ENCODE results near the gene JMY. TPM values are rescaled to one million over a fixed set of nuclear protein-coding genes. Genes with fewer than 3 reads are reported as not detected.

JMY gene
- polyA plus RNA-seq, 12 donors = 6.6 to 16.5 (median 12.5) TPM; not detected in 1

- DNase-seq = no peak
These were observed 52.0 kb downstream of the JMY start for GRCh38 chr5:79287907-79288306.

GRCh38 chr5:79295029-79295428 is 59.1 kb downstream of the JMY start:
- no peak for DNase-seq

- DNase-seq = no peak
These were observed 61.7 kb downstream of the JMY start for GRCh38 chr5:79297661-79298060.

DNA sequence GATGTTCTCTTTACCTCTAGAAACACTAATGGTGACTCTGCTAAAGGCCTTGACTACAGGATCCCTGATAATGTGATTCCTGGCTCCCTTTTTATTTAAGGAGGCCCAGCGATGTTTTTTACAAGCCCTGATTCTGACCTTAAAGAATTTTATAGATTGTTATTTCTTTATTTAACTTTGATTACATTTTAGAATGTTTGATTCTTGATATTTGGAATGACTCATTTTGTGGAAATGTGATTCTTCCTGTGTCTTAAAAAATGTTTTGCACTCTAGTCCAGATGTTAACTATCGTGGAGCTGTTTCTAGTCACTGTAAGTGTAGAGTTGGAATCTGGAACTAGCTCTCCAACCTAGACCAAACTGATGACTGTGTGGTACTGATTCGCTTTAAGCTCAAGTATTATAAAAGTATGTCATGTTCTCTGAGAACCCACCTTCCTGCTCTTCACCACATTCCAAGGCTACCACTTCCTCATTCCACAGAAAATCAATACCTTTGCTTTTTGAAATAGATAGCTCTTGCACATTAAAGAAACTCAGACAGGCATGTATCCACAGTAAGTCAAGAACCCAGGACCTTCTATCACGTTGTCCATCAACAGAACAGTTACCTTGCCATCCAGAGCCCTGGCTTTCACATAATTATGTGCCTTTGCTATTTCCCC is 65.2 kb downstream of the JMY start:
- DNase-seq = no peak

DNA sequence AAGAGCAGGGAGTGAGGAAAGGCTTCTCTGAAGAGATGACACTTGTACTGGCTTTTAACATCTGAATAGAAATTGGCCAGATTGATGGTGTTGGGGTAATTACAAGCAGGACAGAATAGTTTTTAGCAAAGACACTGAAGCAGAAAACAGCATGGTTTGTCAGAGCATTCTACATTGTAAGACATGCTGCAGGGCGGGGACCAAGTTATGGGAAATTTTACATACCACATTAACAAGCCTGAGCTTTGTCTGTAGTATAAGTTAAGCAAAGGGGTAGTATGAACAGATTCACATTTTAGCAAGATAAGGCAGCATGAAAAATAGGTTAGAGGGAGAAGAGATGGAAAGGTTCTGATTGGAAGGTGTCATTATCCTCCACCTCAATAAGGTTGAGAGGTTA is 66.5 kb downstream of the JMY start:
- DNase-seq = no peak

- no peak for DNase-seq
These were observed 69.8 kb downstream of the JMY start for GRCh38 chr5:79305706-79306105.

DNA sequence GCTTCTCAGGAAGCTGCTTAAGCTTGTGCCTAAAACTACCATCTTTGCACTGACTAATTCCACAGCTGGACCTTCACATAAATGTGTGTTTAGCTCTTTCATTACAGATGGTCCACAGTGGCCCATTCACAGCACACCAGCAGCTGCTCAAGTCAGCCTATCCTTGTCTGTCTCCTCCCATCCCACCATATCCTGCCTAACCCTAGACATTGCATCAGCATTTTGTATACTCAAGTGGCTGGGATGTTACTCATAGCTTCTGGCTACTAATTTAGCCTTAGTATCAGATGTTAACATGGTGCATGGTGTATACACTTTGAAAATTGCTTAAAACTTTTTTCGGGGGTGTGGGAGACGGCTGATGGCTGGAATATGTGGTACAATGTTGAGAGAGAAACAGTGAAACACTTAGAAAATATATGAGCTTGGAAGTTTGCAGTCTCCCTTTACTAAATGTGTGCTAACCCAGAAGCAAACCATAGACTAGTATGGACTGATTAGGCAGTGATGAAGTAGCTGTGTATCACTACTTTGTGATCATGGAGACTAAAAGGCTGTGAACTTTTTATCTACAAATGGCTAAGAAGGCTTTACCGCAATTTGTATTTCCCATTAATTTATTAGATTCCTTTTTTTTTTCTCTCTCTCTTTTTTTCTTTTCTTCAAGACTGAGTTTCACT is 83.1 kb downstream of the JMY start:
- no peak for DNase-seq

GRCh38 chr5:79329453-79329852 is 93.5 kb downstream of the JMY start:
- no peak for DNase-seq

DNA sequence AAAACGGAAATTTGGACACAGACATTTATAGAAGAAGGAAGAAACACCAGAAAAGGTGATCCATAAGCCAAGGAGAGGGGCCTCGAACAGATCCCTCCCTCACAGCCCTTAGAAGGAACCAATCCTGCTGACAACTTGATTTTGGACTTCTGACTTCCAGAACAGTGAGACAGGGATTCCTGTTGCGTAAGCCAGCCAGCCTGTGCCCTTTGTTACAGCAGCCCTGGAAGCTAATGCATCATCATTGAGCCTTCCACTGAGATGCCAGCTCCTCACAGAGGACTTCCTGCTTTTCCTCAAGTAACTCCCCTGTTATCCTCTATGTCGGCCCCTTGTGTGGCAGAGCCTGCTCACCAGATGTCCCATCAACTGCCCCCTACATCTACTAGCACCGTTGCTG is 94.1 kb downstream of the JMY start:
- no peak for DNase-seq

GRCh38 chr5:79333852-79334557 is 98.1 kb downstream of the JMY start:
- DNase-seq = no peak

DNA sequence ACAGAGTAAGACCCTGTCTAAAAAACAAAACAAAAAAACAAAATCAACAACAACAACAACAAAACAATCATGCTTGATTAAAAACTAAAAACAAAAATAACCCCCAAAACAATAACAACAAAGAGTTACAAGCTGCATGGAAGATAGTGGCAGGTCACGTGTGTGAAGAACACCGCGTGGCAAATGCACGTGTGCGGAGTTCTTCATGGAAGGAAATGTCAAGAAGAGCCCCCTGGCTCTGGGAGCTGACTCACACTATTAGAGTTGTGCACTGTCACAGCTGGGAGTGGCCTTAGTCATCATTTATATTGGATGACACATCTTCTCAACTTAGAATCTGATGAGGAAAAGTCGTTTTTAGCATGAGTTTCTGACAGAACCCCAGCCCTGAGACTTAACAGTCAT is 110.5 kb downstream of the JMY start:
- no peak for DNase-seq

DNA sequence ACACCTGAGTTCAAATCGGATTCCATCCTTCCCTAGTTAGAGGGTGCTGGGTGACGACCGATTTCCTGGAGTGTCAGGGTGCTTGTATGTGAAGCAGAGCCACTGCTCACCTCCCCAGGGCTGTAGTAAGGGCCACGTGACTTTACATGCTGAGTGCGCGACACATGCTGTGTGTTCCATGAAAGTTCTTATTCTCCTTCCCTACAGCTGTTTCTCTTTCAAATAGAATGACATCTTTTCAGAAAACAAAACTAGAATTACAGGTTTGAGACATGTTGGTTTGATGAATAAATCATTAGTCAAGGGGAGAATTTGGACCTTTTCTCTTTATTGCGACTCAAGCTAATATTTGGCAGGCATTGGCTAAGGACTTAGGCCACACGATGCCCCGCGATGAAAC is 113.1 kb downstream of the JMY start:
- DNase-seq = no peak

DNA sequence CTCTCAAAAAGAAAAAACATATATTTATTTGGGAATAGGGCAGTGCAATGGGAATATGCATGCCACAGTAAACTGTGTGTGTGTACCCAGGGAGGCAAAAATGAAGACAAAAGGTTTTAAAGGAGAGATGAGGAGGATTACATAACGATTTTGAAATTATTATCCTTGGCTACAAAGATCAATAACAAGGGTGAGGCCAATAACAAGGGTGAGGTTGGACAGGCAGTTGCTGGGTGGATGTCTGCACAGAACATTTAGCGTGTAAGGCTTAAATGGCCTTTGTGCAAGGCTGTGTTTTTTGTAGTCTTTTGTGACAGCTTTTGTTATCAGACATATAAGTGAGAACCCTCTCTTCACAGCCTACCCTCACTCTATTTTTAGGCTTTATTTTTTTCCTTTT is 114.0 kb downstream of the JMY start:
- DNase-seq = no peak

DNA sequence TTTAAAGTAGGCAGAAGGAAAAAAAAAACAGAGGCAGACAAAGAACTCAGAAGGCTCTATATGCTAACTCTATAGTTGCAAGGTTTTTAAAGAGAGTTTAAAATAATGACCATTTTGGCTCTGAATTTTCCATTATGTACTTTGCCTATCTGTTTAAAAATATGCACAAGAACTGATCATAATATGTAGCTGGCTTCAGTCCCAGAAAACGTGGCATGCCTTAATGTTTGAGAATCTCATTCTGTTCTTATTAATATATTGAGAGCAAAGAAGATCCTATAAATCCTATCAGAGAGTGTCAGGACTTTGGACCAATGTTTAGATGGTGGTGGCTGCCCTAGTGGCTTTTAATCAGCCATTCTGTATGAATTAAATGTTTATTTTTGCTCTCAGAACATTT is 121.5 kb downstream of the JMY start:
- peak; percentile 13 for DNase-seq

Other genes starting within 250 kb of the JMY start
- gene DMGDH, start 166.5 kb upstream of the JMY start, polyA plus RNA-seq (ENCODE audit: insufficient read length in 12 of 12) = 1 to 10 TPM in 10 of 12 donors, not detected in 2; 1.7 to 3.9 (median 2.7) TPM
- gene BHMT2, start 166.4 kb upstream of the JMY start, polyA plus RNA-seq (ENCODE audit: insufficient read length in 12 of 12) = 1 to 10 TPM in 10 of 12 donors, not detected in 2; 2.5 to 7.1 (median 4.5) TPM
- gene BHMT, start 124.3 kb upstream of the JMY start, polyA plus RNA-seq (ENCODE audit: insufficient read length in 12 of 12) = 1 to 10 TPM in 1 of 12 donors, under 1 TPM in 9, not detected in 2; 0.11 to 1.6 (median 0.53) TPM